ENCODE results near the gene HNRNPA1L2. TPM values are rescaled to one million over a fixed set of nuclear protein-coding genes. Genes with fewer than 3 reads are reported as not detected.

HNRNPA1L2 gene
- total and polyA plus RNA-seq, 2 experiments from 2014 or later, result 3.6 to 9.4 TPM

DNA sequence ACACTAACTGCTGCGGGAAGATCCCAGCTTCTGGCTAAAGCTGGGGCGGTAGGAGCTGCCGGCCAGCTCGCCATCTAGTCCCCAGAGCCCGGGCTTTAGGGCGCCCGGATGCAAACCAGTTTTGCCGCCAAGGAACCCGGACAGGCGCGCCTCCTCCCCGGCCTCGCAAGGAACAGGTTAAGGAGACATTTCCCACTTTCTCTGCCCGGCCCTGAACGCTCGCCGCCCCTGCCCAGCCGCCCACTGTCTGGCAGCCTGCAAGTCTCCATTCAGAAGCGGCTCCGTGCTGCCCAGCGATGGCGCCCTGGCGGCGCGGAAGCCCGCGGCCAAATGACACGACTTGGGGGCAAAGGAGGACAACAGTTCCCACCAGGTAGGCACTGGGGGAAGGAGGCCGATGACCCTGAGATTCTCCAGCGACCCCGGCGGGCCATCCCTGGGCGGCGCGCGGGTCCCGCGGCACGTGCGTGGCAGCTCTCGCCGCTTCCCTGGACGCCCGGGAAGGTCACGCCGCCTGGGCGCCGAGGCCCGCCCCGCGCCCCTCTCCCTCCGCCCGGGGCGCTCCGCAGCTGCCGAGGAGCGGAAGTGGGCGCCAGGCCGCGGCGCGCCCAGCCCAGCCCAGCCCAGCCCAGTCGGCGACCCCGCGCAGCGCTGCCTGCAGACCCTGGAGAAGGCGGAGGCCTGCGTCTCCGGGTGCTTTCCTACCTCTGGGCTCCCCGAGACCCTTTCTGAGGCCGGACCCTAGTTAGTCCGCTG is 42.2 kb upstream of the HNRNPA1L2 start:
- H2AFZ ChIP-seq, result peak overlapping the region; percentile 99
- TF ChIP-seq, protein P1, sequence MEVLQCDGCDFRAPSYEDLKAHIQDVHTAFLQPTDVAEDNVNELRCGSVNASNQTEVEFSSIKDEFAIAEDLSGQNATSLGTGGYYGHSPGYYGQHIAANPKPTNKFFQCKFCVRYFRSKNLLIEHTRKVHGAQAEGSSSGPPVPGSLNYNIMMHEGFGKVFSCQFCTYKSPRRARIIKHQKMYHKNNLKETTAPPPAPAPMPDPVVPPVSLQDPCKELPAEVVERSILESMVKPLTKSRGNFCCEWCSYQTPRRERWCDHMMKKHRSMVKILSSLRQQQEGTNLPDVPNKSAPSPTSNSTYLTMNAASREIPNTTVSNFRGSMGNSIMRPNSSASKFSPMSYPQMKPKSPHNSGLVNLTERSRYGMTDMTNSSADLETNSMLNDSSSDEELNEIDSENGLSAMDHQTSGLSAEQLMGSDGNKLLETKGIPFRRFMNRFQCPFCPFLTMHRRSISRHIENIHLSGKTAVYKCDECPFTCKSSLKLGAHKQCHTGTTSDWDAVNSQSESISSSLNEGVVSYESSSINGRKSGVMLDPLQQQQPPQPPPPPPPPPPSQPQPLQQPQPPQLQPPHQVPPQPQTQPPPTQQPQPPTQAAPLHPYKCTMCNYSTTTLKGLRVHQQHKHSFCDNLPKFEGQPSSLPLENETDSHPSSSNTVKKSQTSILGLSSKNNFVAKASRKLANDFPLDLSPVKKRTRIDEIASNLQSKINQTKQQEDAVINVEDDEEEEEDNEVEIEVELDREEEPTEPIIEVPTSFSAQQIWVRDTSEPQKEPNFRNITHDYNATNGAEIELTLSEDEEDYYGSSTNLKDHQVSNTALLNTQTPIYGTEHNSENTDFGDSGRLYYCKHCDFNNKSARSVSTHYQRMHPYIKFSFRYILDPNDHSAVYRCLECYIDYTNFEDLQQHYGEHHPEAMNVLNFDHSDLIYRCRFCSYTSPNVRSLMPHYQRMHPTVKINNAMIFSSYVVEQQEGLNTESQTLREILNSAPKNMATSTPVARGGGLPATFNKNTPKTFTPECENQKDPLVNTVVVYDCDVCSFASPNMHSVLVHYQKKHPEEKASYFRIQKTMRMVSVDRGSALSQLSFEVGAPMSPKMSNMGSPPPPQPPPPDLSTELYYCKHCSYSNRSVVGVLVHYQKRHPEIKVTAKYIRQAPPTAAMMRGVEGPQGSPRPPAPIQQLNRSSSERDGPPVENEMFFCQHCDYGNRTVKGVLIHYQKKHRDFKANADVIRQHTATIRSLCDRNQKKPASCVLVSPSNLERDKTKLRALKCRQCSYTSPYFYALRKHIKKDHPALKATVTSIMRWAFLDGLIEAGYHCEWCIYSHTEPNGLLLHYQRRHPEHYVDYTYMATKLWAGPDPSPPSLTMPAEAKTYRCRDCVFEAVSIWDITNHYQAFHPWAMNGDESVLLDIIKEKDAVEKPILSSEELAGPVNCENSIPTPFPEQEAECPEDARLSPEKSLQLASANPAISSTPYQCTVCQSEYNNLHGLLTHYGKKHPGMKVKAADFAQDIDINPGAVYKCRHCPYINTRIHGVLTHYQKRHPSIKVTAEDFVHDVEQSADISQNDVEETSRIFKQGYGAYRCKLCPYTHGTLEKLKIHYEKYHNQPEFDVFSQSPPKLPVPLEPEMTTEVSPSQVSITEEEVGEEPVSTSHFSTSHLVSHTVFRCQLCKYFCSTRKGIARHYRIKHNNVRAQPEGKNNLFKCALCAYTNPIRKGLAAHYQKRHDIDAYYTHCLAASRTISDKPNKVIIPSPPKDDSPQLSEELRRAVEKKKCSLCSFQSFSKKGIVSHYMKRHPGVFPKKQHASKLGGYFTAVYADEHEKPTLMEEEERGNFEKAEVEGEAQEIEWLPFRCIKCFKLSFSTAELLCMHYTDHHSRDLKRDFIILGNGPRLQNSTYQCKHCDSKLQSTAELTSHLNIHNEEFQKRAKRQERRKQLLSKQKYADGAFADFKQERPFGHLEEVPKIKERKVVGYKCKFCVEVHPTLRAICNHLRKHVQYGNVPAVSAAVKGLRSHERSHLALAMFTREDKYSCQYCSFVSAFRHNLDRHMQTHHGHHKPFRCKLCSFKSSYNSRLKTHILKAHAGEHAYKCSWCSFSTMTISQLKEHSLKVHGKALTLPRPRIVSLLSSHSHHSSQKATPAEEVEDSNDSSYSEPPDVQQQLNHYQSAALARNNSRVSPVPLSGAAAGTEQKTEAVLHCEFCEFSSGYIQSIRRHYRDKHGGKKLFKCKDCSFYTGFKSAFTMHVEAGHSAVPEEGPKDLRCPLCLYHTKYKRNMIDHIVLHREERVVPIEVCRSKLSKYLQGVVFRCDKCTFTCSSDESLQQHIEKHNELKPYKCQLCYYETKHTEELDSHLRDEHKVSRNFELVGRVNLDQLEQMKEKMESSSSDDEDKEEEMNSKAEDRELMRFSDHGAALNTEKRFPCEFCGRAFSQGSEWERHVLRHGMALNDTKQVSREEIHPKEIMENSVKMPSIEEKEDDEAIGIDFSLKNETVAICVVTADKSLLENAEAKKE (CRISPR knock-in tag; IDR thresholded peaks at IDR 0.05), result no peak
- TF ChIP-seq STAT1 (IDR thresholded peaks at IDR 0.05; ENCODE audit: unreplicated experiment) (no peak), POLR2AphosphoS5 (IDR thresholded peaks at IDR 0.05; ENCODE audit: low read depth) (peak; percentile 57)
- peak; percentile 75 for DNase-seq (ENCODE audit: low spot score)
- H3K79me2 ChIP-seq (replicated peaks; ENCODE audit: insufficient read depth), result no peaks in the 10 kb centered on the region
- no peak overlapping the region for H3K27ac ChIP-seq (ENCODE audit: low read depth)
- Mint-ChIP-seq H3K27me3 (ENCODE audit: insufficient read depth, low read depth, poor library complexity) (peaks cover 4% of the 10 kb centered on the region), H3K27ac (peak overlapping the region; percentile 87; the same call in 1 of the 2 replicates), H3K4me3 (peak overlapping the region; percentile 80), H3K4me1 (peaks cover 12% of the 10 kb centered on the region), H3K9me3 (no peaks in the 10 kb centered on the region), H3K36me3 (ENCODE audit: low read depth) (no peaks in the 10 kb centered on the region)
- no peaks in the 10 kb centered on the region for H3K36me3 ChIP-seq (ENCODE audit: insufficient read depth)
- H3K4me2 ChIP-seq, result peak overlapping the region; percentile 96
- no peaks in the 10 kb centered on the region for H3F3A ChIP-seq (replicated peaks; ENCODE audit: low read depth)
- no peaks in the 10 kb centered on the region for H3K27me3 ChIP-seq (ENCODE audit: insufficient read depth)
- no peaks in the 10 kb centered on the region for H3K9me2 ChIP-seq (ENCODE audit: insufficient read depth)
- H3K4me1 ChIP-seq (ENCODE audit: insufficient read depth), result peaks cover 14% of the 10 kb centered on the region
- H3K4me3 ChIP-seq, result peak overlapping the region; percentile 78
- H4K20me1 ChIP-seq (replicated peaks; ENCODE audit: insufficient read depth), result no peaks in the 10 kb centered on the region
- ATAC-seq, result peak; percentile 97

- DNase-seq (ENCODE audit: low spot score) (no peak), ATAC-seq (no peak)
- Mint-ChIP-seq H3K4me1 (peaks cover 12% of the 10 kb centered on the region), H3K4me3 (peak overlapping the region; percentile 68), H3K27me3 (ENCODE audit: insufficient read depth, low read depth, poor library complexity) (peaks cover 6% of the 10 kb centered on the region), H3K27ac (no peak overlapping the region), H3K9me3 (no peaks in the 10 kb centered on the region), H3K36me3 (ENCODE audit: low read depth) (no peaks in the 10 kb centered on the region)
- peaks cover 14% of the 10 kb centered on the region for H3K4me1 ChIP-seq (ENCODE audit: insufficient read depth)
- no peaks in the 10 kb centered on the region for H3K27me3 ChIP-seq (ENCODE audit: insufficient read depth)
- no peaks in the 10 kb centered on the region for H3K9me2 ChIP-seq (ENCODE audit: insufficient read depth)
- peak overlapping the region; percentile 96 for H3K4me2 ChIP-seq
- peak overlapping the region; percentile 78 for H3K4me3 ChIP-seq
- H3K79me2 ChIP-seq (replicated peaks; ENCODE audit: insufficient read depth), result no peaks in the 10 kb centered on the region
- H3F3A ChIP-seq (replicated peaks; ENCODE audit: low read depth), result no peaks in the 10 kb centered on the region
- no peaks in the 10 kb centered on the region for H3K36me3 ChIP-seq (ENCODE audit: insufficient read depth)
- H3K27ac ChIP-seq (ENCODE audit: low read depth), result no peak overlapping the region
- peak overlapping the region; percentile 99 for H2AFZ ChIP-seq
- H4K20me1 ChIP-seq (replicated peaks; ENCODE audit: insufficient read depth), result no peaks in the 10 kb centered on the region
- TF ChIP-seq JUNB (IDR thresholded peaks at IDR 0.05; ENCODE audit: unreplicated experiment), result no peak
- TF ChIP-seq STAT1 (IDR thresholded peaks at IDR 0.05; ENCODE audit: unreplicated experiment), result no peak
- no peak for TF ChIP-seq EZH2 (IDR thresholded peaks at IDR 0.05; ENCODE audit: low read depth, unreplicated experiment)
- TF ChIP-seq, protein P2, sequence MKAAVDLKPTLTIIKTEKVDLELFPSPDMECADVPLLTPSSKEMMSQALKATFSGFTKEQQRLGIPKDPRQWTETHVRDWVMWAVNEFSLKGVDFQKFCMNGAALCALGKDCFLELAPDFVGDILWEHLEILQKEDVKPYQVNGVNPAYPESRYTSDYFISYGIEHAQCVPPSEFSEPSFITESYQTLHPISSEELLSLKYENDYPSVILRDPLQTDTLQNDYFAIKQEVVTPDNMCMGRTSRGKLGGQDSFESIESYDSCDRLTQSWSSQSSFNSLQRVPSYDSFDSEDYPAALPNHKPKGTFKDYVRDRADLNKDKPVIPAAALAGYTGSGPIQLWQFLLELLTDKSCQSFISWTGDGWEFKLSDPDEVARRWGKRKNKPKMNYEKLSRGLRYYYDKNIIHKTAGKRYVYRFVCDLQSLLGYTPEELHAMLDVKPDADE (IDR thresholded peaks at IDR 0.05), result no peak
- TF ChIP-seq NANOG (IDR thresholded peaks at IDR 0.05; ENCODE audit: borderline replicate concordance), result no peak
- TF ChIP-seq, protein P3, sequence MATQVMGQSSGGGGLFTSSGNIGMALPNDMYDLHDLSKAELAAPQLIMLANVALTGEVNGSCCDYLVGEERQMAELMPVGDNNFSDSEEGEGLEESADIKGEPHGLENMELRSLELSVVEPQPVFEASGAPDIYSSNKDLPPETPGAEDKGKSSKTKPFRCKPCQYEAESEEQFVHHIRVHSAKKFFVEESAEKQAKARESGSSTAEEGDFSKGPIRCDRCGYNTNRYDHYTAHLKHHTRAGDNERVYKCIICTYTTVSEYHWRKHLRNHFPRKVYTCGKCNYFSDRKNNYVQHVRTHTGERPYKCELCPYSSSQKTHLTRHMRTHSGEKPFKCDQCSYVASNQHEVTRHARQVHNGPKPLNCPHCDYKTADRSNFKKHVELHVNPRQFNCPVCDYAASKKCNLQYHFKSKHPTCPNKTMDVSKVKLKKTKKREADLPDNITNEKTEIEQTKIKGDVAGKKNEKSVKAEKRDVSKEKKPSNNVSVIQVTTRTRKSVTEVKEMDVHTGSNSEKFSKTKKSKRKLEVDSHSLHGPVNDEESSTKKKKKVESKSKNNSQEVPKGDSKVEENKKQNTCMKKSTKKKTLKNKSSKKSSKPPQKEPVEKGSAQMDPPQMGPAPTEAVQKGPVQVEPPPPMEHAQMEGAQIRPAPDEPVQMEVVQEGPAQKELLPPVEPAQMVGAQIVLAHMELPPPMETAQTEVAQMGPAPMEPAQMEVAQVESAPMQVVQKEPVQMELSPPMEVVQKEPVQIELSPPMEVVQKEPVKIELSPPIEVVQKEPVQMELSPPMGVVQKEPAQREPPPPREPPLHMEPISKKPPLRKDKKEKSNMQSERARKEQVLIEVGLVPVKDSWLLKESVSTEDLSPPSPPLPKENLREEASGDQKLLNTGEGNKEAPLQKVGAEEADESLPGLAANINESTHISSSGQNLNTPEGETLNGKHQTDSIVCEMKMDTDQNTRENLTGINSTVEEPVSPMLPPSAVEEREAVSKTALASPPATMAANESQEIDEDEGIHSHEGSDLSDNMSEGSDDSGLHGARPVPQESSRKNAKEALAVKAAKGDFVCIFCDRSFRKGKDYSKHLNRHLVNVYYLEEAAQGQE (IDR thresholded peaks at IDR 0.05; ENCODE audit: unreplicated experiment), result no peak
- no peak for TF ChIP-seq EZH2phosphoT487 (IDR thresholded peaks at IDR 0.05; ENCODE audit: unreplicated experiment)
Observed at GRCh38 chr13:52600666-52601065, 41.6 kb upstream of the HNRNPA1L2 start.

All from GM23338 (cell line).